ES-I3 (cell line): ENCODE results near the gene MMAA.

Experiments used
- H3K36me3 ChIP-seq: 2 replicates; pipeline ENCODE4 v1.6.1; 2013; ENCODE audit warnings: mild to moderate bottlenecking, low read length, control low read depth, moderate library complexity; ENCODE audit not compliant: insufficient read depth
- H3K4me1 ChIP-seq: 2 replicates; pipeline ENCODE4 v1.6.1; 2013; ENCODE audit warnings: mild to moderate bottlenecking, control low read depth, low read length; ENCODE audit not compliant: insufficient read depth
- H3K9ac ChIP-seq: 2 replicates; pipeline ENCODE4 v1.6.1; 2013; ENCODE audit warnings: low read depth, mild to moderate bottlenecking, low read length, moderate library complexity
- H3K9me3 ChIP-seq: 2 replicates; pipeline ENCODE4 v1.6.1; 2013; ENCODE audit warnings: mild to moderate bottlenecking, low read length, moderate library complexity; ENCODE audit not compliant: control insufficient read depth, insufficient read depth

MMAA gene

GRCh38 chr4:145709336-145709735, 90.2 kb downstream of the MMAA start:
- Histone ChIP-seq H3K9ac (no peak overlapping the region), H3K4me1 (peaks cover 20% of the 10 kb centered on the region), H3K9me3 (no peaks in the 10 kb centered on the region), H3K36me3 (peaks cover 5% of the 10 kb centered on the region)
